K562 (cell line): ENCODE data around the gene ACTL6A. TPM values are rescaled to one million over a fixed set of nuclear protein-coding genes. Genes with fewer than 3 reads are reported as not detected.

ENCODE experiments used
- ARID1B ChIP-seq: fragments of 450-650 bp; IDR thresholded peaks from 2 replicates; pipeline ENCODE4 v1.6.1; 2016; ENCODE audit warnings: antibody characterized with exemption, mild to moderate bottlenecking, inconsistent platforms
- CAMTA2 ChIP-seq: fragments of 250-450 bp; sonication (Bioruptor Pico); conservative IDR thresholded peaks from 2 replicates; pipeline ENCODE4 v1.5.1; 2022
- CTBP1 ChIP-seq: fragments of 450-650 bp; IDR thresholded peaks from 2 replicates; pipeline ENCODE4 v1.6.1; 2016; ENCODE audit warnings: borderline replicate concordance
- EP300 ChIP-seq: IDR thresholded peaks from 2 replicates; pipeline ENCODE4 v1.6.1; 2012; ENCODE audit warnings: low read length, improper control_type of control experiment
- HDAC1 ChIP-seq, 2 experiments: fragments of 450-650 bp; IDR thresholded peaks; 2 replicates each; pipeline ENCODE4 v1.6.1; 2016 to 2017; ENCODE audit warnings: inconsistent platforms in 1 of 2, mild to moderate bottlenecking in 1 of 2, moderate library complexity in 1 of 2
- KLF16 ChIP-seq: IDR thresholded peaks from 2 replicates; pipeline ENCODE4 v1.6.1; 2016; ENCODE audit warnings: antibody characterized with exemption
- MAFG ChIP-seq: fragments of 450-650 bp; conservative IDR thresholded peaks from 2 replicates; pipeline ENCODE4 v1.6.1; 2016; ENCODE audit warnings: missing genetic modification characterization, missing compliant biosample characterization
- MAFK ChIP-seq: IDR thresholded peaks from 2 replicates; pipeline ENCODE4 v1.6.1; 2011; ENCODE audit warnings: low read length, improper control_type of control experiment
- MEIS2 ChIP-seq: fragments of 450-650 bp; IDR thresholded peaks from 2 replicates; pipeline ENCODE4 v1.6.1; 2014; ENCODE audit warnings: mild to moderate bottlenecking; ENCODE audit not compliant: partially characterized antibody
- RCOR1 ChIP-seq, 2 experiments: IDR thresholded peaks; 2 replicates each; pipeline ENCODE4 v1.6.1; 2012; ENCODE audit warnings: low read depth in 2 of 2, low read length in 2 of 2, borderline replicate concordance in 1 of 2, improper control_type of control experiment in 1 of 2
- SMARCC2 ChIP-seq: fragments of 450-650 bp; IDR thresholded peaks from 2 replicates; pipeline ENCODE4 v1.6.1; 2017; ENCODE audit warnings: antibody characterized with exemption, moderate library complexity, mild to moderate bottlenecking, low read depth
- SMC3 ChIP-seq: conservative IDR thresholded peaks from 2 replicates; pipeline ENCODE4 v1.6.1; 2011; ENCODE audit warnings: low read depth, low read length, improper control_type of control experiment; ENCODE audit not compliant: insufficient read depth
- STAT5A ChIP-seq: IDR thresholded peaks from 2 replicates; pipeline ENCODE4 v1.6.1; 2012; ENCODE audit warnings: low read length, inconsistent platforms, borderline replicate concordance
- ZNF354B ChIP-seq: fragments of 250-450 bp; sonication (Bioruptor Pico); IDR thresholded peaks from 2 replicates; pipeline ENCODE4 v1.4.0; 2020
- polyA plus RNA-seq, 8 experiments: library from polyadenylated mRNA; depleted of rRNA in 4 of 8; stranded (reverse) in 5 of 8; unstranded in 3 of 8; fragments of >200 nt; fragmentation: Nextera tagmentation in 2 of 8; fragmentation: Illumina TruSeq in 1 of 8; extraction: Ambion mirVana in 2 of 8; extraction: Trizol in 1 of 8; gene quantifications; 2 replicates each; pipeline versions ENCODE4 v1.2.1 to v1.2.3, GENCODE V29; 2011 to 2014; ENCODE audit warnings: inconsistent platforms in 1 of 8, missing spikeins in 1 of 8
- total RNA-seq, 7 experiments: library from RNA; depleted of rRNA in 6 of 7; stranded (reverse); fragments of >200 nt in 6 of 7; fragmentation: Illumina TruSeq in 2 of 7; extraction: Trizol in 2 of 7; gene quantifications; 2 replicates each; pipeline versions ENCODE4 v1.2.1 to v1.2.3, GENCODE V29; 2011 to 2021; ENCODE audit warnings: low replicate concordance in 1 of 7
- TF ChIP-seq, protein P1 (sequence below), 2 experiments: fragments of 450-650 bp in 1 of 2; sonication (generic) in 1 of 2; formaldehyde crosslinking; conservative IDR thresholded peaks; 2 replicates each; pipeline versions ENCODE4 v1.4.0 to v1.8.1; 2020 to 2022; ENCODE audit warnings: mild to moderate bottlenecking in 1 of 2, missing genetic modification reagents in 1 of 2
- TF ChIP-seq, protein P2 (sequence below), 2 experiments: fragments of 250-450 bp in 1 of 2; fragments of 450-650 bp in 1 of 2; sonication (Bioruptor Pico) in 1 of 2; IDR thresholded peaks; 2 replicates each; pipeline versions ENCODE4 v1.6.1 to v1.8.0; 2016 to 2021; ENCODE audit warnings: mild to moderate bottlenecking in 2 of 2, moderate library complexity in 2 of 2, missing compliant biosample characterization in 1 of 2, missing genetic modification characterization in 1 of 2
- TF ChIP-seq, protein P3 (sequence below): fragments of 150-350 bp; conservative IDR thresholded peaks from 2 replicates; pipeline ENCODE4 v1.6.1; 2014; ENCODE audit warnings: low read length

The ACTL6A gene
- total and polyA plus RNA-seq, 9 of the 15 experiments (the other 6 are each of a cell fraction or from before 2014, with no cell fraction given) = 107 to 243 (median 157) TPM

DNA sequence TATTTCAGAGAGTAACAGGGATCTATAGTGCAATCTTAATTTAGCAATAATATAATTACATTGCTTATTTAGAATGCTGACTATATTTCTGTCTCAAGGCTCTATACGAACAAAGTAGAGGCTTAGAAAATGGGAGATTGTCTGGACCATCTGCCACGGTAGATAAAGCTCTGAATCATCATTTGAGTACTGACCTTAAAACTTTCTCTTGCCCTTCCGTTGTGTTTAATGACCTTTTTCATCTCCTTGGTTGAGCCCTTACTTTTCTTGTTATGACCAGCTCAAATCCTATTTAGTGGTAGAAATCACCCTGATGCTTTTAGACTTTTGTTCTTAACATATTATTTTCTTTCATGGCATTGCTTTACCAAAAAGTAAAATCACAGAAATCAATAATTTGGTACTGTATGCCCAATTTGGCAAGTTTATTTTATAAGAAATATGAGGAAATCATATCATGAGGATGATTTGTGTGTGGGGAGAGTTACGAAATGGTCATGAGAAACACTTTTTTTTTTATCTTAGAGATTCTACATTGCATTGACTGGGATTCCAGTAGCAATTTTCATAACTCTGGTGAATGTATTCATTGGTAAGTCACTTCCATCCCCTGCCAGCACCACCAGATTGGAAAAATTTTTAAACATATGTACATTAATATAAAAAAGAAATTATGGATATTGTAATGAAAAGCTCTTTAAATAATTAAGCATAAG is 52.9 kb downstream of the ACTL6A start (continued):
- peak; percentile 8 to 79; a peak in 2 of 4 replicates for TF ChIP-seq HDAC1 (IDR thresholded peaks at IDR 0.05)
- peak; percentile 97 for TF ChIP-seq ARID1B
- TF ChIP-seq MEIS2 = no peak
- TF ChIP-seq, protein P1, sequence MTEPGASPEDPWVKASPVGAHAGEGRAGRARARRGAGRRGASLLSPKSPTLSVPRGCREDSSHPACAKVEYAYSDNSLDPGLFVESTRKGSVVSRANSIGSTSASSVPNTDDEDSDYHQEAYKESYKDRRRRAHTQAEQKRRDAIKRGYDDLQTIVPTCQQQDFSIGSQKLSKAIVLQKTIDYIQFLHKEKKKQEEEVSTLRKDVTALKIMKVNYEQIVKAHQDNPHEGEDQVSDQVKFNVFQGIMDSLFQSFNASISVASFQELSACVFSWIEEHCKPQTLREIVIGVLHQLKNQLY (CRISPR knock-in tag; conservative IDR thresholded peaks at IDR 0.05) = no peak
- TF ChIP-seq MAFG = peak; percentile 43; the same call in 1 of the 2 replicates
- TF ChIP-seq SMC3 = no peak
- peak; percentile 90 for TF ChIP-seq EP300
- TF ChIP-seq SMARCC2 = peak; percentile 93
- TF ChIP-seq, protein P2, sequence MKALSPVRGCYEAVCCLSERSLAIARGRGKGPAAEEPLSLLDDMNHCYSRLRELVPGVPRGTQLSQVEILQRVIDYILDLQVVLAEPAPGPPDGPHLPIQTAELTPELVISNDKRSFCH (CRISPR knock-in tag; IDR thresholded peaks at IDR 0.05) = no peak
- TF ChIP-seq, protein P2 (tag; IDR thresholded peaks at IDR 0.05) = 0 out of 2 replicates have a peak, but pooled peaks have one; percentile 27
- TF ChIP-seq STAT5A = peak; percentile 79; the same call in 1 of the 2 replicates
- peak; percentile 57; the same call in 1 of the 2 replicates for TF ChIP-seq CTBP1
- no peak for TF ChIP-seq CAMTA2 (CRISPR knock-in tag)
- peak; percentile 80 for TF ChIP-seq KLF16
- no peak for TF ChIP-seq ZNF354B
- TF ChIP-seq, protein P3, sequence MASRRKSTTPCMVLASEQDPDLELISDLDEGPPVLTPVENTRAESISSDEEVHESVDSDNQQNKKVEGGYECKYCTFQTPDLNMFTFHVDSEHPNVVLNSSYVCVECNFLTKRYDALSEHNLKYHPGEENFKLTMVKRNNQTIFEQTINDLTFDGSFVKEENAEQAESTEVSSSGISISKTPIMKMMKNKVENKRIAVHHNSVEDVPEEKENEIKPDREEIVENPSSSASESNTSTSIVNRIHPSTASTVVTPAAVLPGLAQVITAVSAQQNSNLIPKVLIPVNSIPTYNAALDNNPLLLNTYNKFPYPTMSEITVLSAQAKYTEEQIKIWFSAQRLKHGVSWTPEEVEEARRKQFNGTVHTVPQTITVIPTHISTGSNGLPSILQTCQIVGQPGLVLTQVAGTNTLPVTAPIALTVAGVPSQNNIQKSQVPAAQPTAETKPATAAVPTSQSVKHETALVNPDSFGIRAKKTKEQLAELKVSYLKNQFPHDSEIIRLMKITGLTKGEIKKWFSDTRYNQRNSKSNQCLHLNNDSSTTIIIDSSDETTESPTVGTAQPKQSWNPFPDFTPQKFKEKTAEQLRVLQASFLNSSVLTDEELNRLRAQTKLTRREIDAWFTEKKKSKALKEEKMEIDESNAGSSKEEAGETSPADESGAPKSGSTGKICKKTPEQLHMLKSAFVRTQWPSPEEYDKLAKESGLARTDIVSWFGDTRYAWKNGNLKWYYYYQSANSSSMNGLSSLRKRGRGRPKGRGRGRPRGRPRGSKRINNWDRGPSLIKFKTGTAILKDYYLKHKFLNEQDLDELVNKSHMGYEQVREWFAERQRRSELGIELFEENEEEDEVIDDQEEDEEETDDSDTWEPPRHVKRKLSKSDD = no peak
- peak in 1 of 2 experiments; percentile 78; a peak in 2 of 4 replicates for TF ChIP-seq RCOR1 (IDR thresholded peaks at IDR 0.05; ENCODE audit: borderline replicate concordance in 1 of 2, low read depth in 2 of 2, low read length in 2 of 2)
- 0 out of 2 replicates have a peak, but pooled peaks have one; percentile 18 for TF ChIP-seq MAFK
